Measurements from ENCODE around the gene MAST4.

Gene MAST4

GRCh38 chr5:67195406-67196275 lies 599.4 kb downstream of the MAST4 start:
- DNase-seq (ENCODE audit: extremely low read depth in 1 of 2, low read depth in 1 of 2), result no peak

GRCh38 chr5:67196537-67197059 lies 600.4 kb downstream of the MAST4 start, which contains the start of gene CD180:
TSS of gene CD180 (minus strand) at chr5:67196799. CDS start at chr5:67196641, 158 bp downstream.
- DNase-seq (ENCODE audit: extremely low read depth in 1 of 2, low read depth in 1 of 2), result no peak

GRCh38 chr5:67197536-67197935 lies 601.3 kb downstream of the MAST4 start:
- DNase-seq (ENCODE audit: extremely low read depth in 1 of 2, low read depth in 1 of 2), result no peak

GRCh38 chr5:67198917-67199316 lies 602.7 kb downstream of the MAST4 start:
- DNase-seq (ENCODE audit: extremely low read depth in 1 of 2, low read depth in 1 of 2), result no peak

GRCh38 chr5:67199859-67200258 lies 603.7 kb downstream of the MAST4 start:
- no peak for DNase-seq (ENCODE audit: extremely low read depth in 1 of 2, low read depth in 1 of 2)

- DNase-seq (ENCODE audit: extremely low read depth in 1 of 2, low read depth in 1 of 2), result no peak
Observed at GRCh38 chr5:67200809-67201562, 604.8 kb downstream of the MAST4 start.

GRCh38 chr5:67201897-67202549 lies 605.8 kb downstream of the MAST4 start:
- no peak for DNase-seq (ENCODE audit: extremely low read depth in 1 of 2, low read depth in 1 of 2)

- DNase-seq (ENCODE audit: extremely low read depth in 1 of 2, low read depth in 1 of 2), result no peak
Observed at GRCh38 chr5:67202828-67203227, 606.6 kb downstream of the MAST4 start.

GRCh38 chr5:67203701-67204074 lies 607.5 kb downstream of the MAST4 start:
- DNase-seq (ENCODE audit: extremely low read depth in 1 of 2, low read depth in 1 of 2), result no peak

GRCh38 chr5:67204821-67205220 lies 608.6 kb downstream of the MAST4 start:
- DNase-seq (ENCODE audit: extremely low read depth in 1 of 2, low read depth in 1 of 2), result no peak

- DNase-seq (ENCODE audit: extremely low read depth in 1 of 2, low read depth in 1 of 2), result no peak
Observed at GRCh38 chr5:67205981-67206380, 609.8 kb downstream of the MAST4 start.

- DNase-seq (ENCODE audit: extremely low read depth in 1 of 2, low read depth in 1 of 2), result no peak
Observed at GRCh38 chr5:67206461-67206860, 610.3 kb downstream of the MAST4 start.

GRCh38 chr5:67206929-67207328 lies 610.7 kb downstream of the MAST4 start:
- DNase-seq (ENCODE audit: extremely low read depth in 1 of 2, low read depth in 1 of 2), result peak; percentile 34 to 57

GRCh38 chr5:67208403-67208802 lies 612.2 kb downstream of the MAST4 start:
- no peak for DNase-seq (ENCODE audit: extremely low read depth in 1 of 2, low read depth in 1 of 2)

- DNase-seq (ENCODE audit: extremely low read depth in 1 of 2, low read depth in 1 of 2), result no peak
Observed at GRCh38 chr5:67209141-67209771, 613.1 kb downstream of the MAST4 start.

- no peak for DNase-seq (ENCODE audit: extremely low read depth in 1 of 2, low read depth in 1 of 2)
Observed at GRCh38 chr5:67211926-67212325, 615.7 kb downstream of the MAST4 start.

GRCh38 chr5:67214036-67214435 lies 617.8 kb downstream of the MAST4 start:
- no peak for DNase-seq (ENCODE audit: extremely low read depth in 1 of 2, low read depth in 1 of 2)

GRCh38 chr5:67214707-67215447 lies 618.7 kb downstream of the MAST4 start:
- DNase-seq (ENCODE audit: extremely low read depth in 1 of 2, low read depth in 1 of 2), result no peak

GRCh38 chr5:67215519-67216471 lies 619.6 kb downstream of the MAST4 start:
- peak in 1 of 2 donors; percentile 52 for DNase-seq (ENCODE audit: extremely low read depth in 1 of 2, low read depth in 1 of 2)
